ENCODE measurements around the gene SMPD3.

DNA sequence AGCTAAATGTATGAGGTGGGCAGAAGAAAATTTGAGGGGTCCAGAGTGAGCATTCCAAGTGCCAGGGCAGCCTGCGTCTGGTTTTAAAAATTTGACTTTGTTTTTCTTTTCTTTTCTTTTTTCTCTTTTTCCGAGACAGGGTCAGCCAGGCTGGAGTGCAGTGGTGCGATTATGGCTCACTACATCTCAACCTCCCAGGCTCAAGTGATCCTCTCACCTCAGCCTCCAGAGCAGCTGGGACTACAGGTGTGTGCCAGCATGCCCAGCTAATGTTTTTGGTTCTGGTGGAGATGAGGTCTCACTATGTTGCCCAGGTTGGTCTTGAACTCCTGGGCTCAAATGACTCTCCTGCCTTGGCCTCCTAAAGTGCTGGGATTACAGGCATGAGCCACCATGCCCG lies 15.6 kb downstream of the SMPD3 start:
- TF ChIP-seq, protein P1, sequence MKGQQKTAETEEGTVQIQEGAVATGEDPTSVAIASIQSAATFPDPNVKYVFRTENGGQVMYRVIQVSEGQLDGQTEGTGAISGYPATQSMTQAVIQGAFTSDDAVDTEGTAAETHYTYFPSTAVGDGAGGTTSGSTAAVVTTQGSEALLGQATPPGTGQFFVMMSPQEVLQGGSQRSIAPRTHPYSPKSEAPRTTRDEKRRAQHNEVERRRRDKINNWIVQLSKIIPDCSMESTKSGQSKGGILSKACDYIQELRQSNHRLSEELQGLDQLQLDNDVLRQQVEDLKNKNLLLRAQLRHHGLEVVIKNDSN (CRISPR knock-in tag; IDR thresholded peaks at IDR 0.05) = no peak
- TF ChIP-seq, protein P2, sequence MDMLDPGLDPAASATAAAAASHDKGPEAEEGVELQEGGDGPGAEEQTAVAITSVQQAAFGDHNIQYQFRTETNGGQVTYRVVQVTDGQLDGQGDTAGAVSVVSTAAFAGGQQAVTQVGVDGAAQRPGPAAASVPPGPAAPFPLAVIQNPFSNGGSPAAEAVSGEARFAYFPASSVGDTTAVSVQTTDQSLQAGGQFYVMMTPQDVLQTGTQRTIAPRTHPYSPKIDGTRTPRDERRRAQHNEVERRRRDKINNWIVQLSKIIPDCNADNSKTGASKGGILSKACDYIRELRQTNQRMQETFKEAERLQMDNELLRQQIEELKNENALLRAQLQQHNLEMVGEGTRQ (CRISPR knock-in tag; IDR thresholded peaks at IDR 0.05) = no peak
- TF ChIP-seq ZNF232 (CRISPR knock-in tag; IDR thresholded peaks at IDR 0.05) = no peak

Measured in WTC11 (cell line).